K562 (cell line): Measurements from ENCODE around the gene NDUFB10. TPM values are rescaled to one million over a fixed set of nuclear protein-coding genes. Genes with fewer than 3 reads are reported as not detected.
A peak's percentile ranks its signal among the peaks of the same experiment; 100 is the strongest.

Experiments used
- ATAC-seq: fragments of 200-7000 bp; cut with Tn5 transposase; 3 replicates; pipeline ENCODE4 v1.9.1; 2020; ENCODE audit warnings: moderate library complexity
- BruUV-seq: library from RNA; stranded (reverse); fragments of 400-500 nt; replicated peaks from 2 replicates; lab custom pipeline; 2021; lab: Mats Ljungman, UMichigan
- CTCF ChIA-PET: fragments of 300-600 bp; formaldehyde crosslinking; extraction: SDS; loops from one replicate; lab custom pipeline; 2021; ENCODE audit warnings: low intra/inter-chr PET ratio; lab: Yijun Ruan, JAX
- POLR2A ChIA-PET: fragments of 300-600, 350-650 bp; sonication (Branson Sonifier 250); formaldehyde crosslinking; extraction: SDS; loops from one replicate; lab custom pipeline; 2021; ENCODE audit warnings: antibody characterized with exemption, inconsistent platforms; lab: Yijun Ruan, JAX
- DNase-seq, 4 experiments: peaks; one replicate each; pipeline versions ENCODE4 v3.0.0 to v3.0.0-alpha.2; 2011 to 2018; ENCODE audit warnings: low spot score in 3 of 4, mixed read lengths in 3 of 4; ENCODE audit errors: extremely low read depth in 1 of 4
- FAIRE-seq: peaks from 2 replicates; lab custom pipeline; 2011; peaks lifted over from hg19 to GRCh38; lab: Jason Lieb, UNC
- H2AFZ ChIP-seq: 2 replicates; pipeline ENCODE4 v1.6.0; 2011; ENCODE audit warnings: low read depth, low read length, control low read depth, inconsistent platforms
- H3K27ac ChIP-seq: fragments of 200-600 bp; 3 replicates; pipeline ENCODE4 v1.8.0; 2011; ENCODE audit warnings: low read depth, mild to moderate bottlenecking, control low read depth, inconsistent platforms, low read length, moderate library complexity, mixed read lengths; ENCODE audit errors: extremely low read depth
- H3K27me3 ChIP-seq, 2 experiments: fragments of 300-600 bp in 1 of 2; 2 replicates in 1 of 2; 3 replicates in 1 of 2; pipeline versions ENCODE4 v1.6.0 to v1.8.0; 2011; ENCODE audit warnings: inconsistent platforms in 2 of 2, low read length in 2 of 2, mild to moderate bottlenecking in 1 of 2, mixed read lengths in 1 of 2, moderate library complexity in 1 of 2; ENCODE audit not compliant: control insufficient read depth in 2 of 2, insufficient read depth in 2 of 2
- H3K36me3 ChIP-seq: fragments of 300-600 bp; 3 replicates; pipeline ENCODE4 v1.8.0; 2011; ENCODE audit warnings: mild to moderate bottlenecking, low read length, inconsistent platforms; ENCODE audit not compliant: control insufficient read depth, insufficient read depth
- H3K4me1 ChIP-seq, 2 experiments: fragments of 200-600 bp in 1 of 2; replicated peaks in 1 of 2; 2 replicates in 1 of 2; 3 replicates in 1 of 2; pipeline versions ENCODE4 v1.5.1 to v1.8.0; 2011; ENCODE audit warnings: inconsistent platforms in 2 of 2, low read length in 2 of 2, mild to moderate bottlenecking in 1 of 2, mixed read lengths in 1 of 2, moderate library complexity in 1 of 2; ENCODE audit not compliant: control insufficient read depth in 2 of 2, insufficient read depth in 2 of 2
- H3K4me2 ChIP-seq: 2 replicates; pipeline ENCODE4 v1.6.1; 2011; ENCODE audit warnings: low read length, control low read depth, inconsistent platforms, mixed read lengths; ENCODE audit not compliant: insufficient read depth
- H3K4me3 ChIP-seq: fragments of 200-600 bp; sonication (generic), shearing (Covaris generic); 2 replicates; pipeline ENCODE4 v1.5.1; 2016; ENCODE audit warnings: control low read depth, inconsistent platforms
- H3K79me2 ChIP-seq: fragments of 200-600 bp; 3 replicates; pipeline ENCODE4 v1.8.0; 2011; ENCODE audit warnings: low read length, inconsistent platforms; ENCODE audit not compliant: control insufficient read depth, insufficient read depth
- H3K9ac ChIP-seq, 2 experiments: 2 replicates each; pipeline versions ENCODE4 v1.6.0 to v1.6.1; 2011; ENCODE audit warnings: low read depth in 2 of 2, low read length in 2 of 2, control low read depth in 1 of 2, inconsistent platforms in 1 of 2, mild to moderate bottlenecking in 1 of 2, mixed read lengths in 1 of 2; ENCODE audit not compliant: insufficient read depth in 1 of 2
- H3K9me1 ChIP-seq: one replicate; pipeline ENCODE4 v1.6.0; 2011; ENCODE audit warnings: inconsistent platforms, mild to moderate bottlenecking, low read length, moderate library complexity; ENCODE audit not compliant: control insufficient read depth, insufficient read depth
- H3K9me3 ChIP-seq: replicated peaks from 2 replicates; pipeline ENCODE4 v1.5.1; 2011; ENCODE audit warnings: low read depth, low read length, inconsistent platforms; ENCODE audit not compliant: control insufficient read depth, insufficient read depth
- H4K20me1 ChIP-seq: replicated peaks from 2 replicates; pipeline ENCODE4 v1.6.1; 2011; ENCODE audit warnings: low read length, inconsistent platforms, mixed read lengths; ENCODE audit not compliant: control insufficient read depth, insufficient read depth
- BHLHE40 ChIP-seq: IDR thresholded peaks from 2 replicates; pipeline ENCODE4 v1.6.1; 2011; ENCODE audit warnings: low read length, improper control_type of control experiment
- CEBPB ChIP-seq: fragments of 450-650 bp; IDR thresholded peaks from 2 replicates; pipeline ENCODE4 v1.6.1; 2016; ENCODE audit warnings: missing genetic modification characterization, missing compliant biosample characterization
- CEBPG ChIP-seq, 3 experiments: fragments of 200-800 bp in 1 of 3; sonication (Bioruptor generic) in 1 of 3; sonication (generic) in 1 of 3; formaldehyde crosslinking in 1 of 3; IDR thresholded peaks in 2 of 3; conservative IDR thresholded peaks in 1 of 3; 2 replicates each; pipeline versions ENCODE4 v1.6.1 to v1.8.0; 2016 to 2022; ENCODE audit warnings: missing compliant biosample characterization in 2 of 3, missing genetic modification characterization in 2 of 3, mild to moderate bottlenecking in 1 of 3, missing genetic modification reagents in 1 of 3
- NFE2 ChIP-seq: IDR thresholded peaks from 2 replicates; pipeline ENCODE4 v1.6.1; 2014; ENCODE audit warnings: antibody characterized with exemption, low read depth
- NFYB ChIP-seq: IDR thresholded peaks from 2 replicates; pipeline ENCODE4 v1.6.1; 2011; ENCODE audit warnings: mild to moderate bottlenecking, moderate library complexity; ENCODE audit not compliant: insufficient read length; ENCODE audit errors: extremely low read depth
- SP1 ChIP-seq: sonication (generic); formaldehyde crosslinking; IDR thresholded peaks from 2 replicates; pipeline ENCODE4 v1.8.1; 2022; ENCODE audit warnings: mild to moderate bottlenecking, missing genetic modification reagents
- WGBS: fragments of 100-300 bp; shearing (Covaris generic); methylation state at CpG from one replicate; pipeline ENCODE4 v1.1.6; 2016; ENCODE audit warnings: low coverage, mixed read lengths; ENCODE audit not compliant: insufficient coverage; ENCODE audit errors: missing lambda C conversion rate; 5-methylcytosine and 5-hydroxymethylcytosine counted together
- in situ Hi-C: fragments of 300-500 bp; cut with MboI; formaldehyde crosslinking; loops from 4 replicates; pipeline ENCODE4 v1.15.0; 2018; ENCODE audit warnings: inconsistent platforms, mixed read lengths
- intact Hi-C: fragments of 100-400 bp; cut with micrococcal nuclease; formaldehyde crosslinking; loops from 2 replicates; pipeline ENCODE4 v1.14.2; 2022
- polyA plus RNA-seq, 8 experiments: library from polyadenylated mRNA; depleted of rRNA in 4 of 8; stranded (reverse) in 5 of 8; unstranded in 3 of 8; fragments of >200 nt; fragmentation: Nextera tagmentation in 2 of 8; fragmentation: Illumina TruSeq in 1 of 8; extraction: Ambion mirVana in 2 of 8; extraction: Trizol in 1 of 8; gene quantifications; 2 replicates each; pipeline versions ENCODE4 v1.2.1 to v1.2.3, GENCODE V29; 2011 to 2014; ENCODE audit warnings: inconsistent platforms in 1 of 8, missing spikeins in 1 of 8
- total RNA-seq, 7 experiments: library from RNA; depleted of rRNA in 6 of 7; stranded (reverse); fragments of >200 nt in 6 of 7; fragmentation: Illumina TruSeq in 2 of 7; extraction: Trizol in 2 of 7; gene quantifications; 2 replicates each; pipeline versions ENCODE4 v1.2.1 to v1.2.3, GENCODE V29; 2011 to 2021; ENCODE audit warnings: low replicate concordance in 1 of 7
- TF ChIP-seq, protein P1 (sequence below), 3 experiments: IDR thresholded peaks in 2 of 3; conservative IDR thresholded peaks in 1 of 3; 2 replicates each; pipeline ENCODE4 v1.5.1; 2011 to 2012; ENCODE audit warnings: low read length in 3 of 3, mild to moderate bottlenecking in 3 of 3, control low read depth in 2 of 3, improper control_type of control experiment in 1 of 3, inconsistent platforms in 1 of 3, low read depth in 1 of 3, mixed read lengths in 1 of 3, moderate library complexity in 1 of 3; ENCODE audit not compliant: insufficient read depth in 2 of 3
- TF ChIP-seq, protein P2 (sequence below): sonication (generic); formaldehyde crosslinking; IDR thresholded peaks from 2 replicates; pipeline ENCODE4 v1.8.0; 2022; ENCODE audit warnings: mild to moderate bottlenecking, low read depth, missing genetic modification reagents
- TF ChIP-seq, protein P3 (sequence below): fragments of 450-650 bp; IDR thresholded peaks from 2 replicates; pipeline ENCODE4 v1.6.1; 2018; ENCODE audit not compliant: partially characterized antibody

NDUFB10 gene
- total and polyA plus RNA-seq, 9 of the 15 experiments (the other 6 are each of a cell fraction or from before 2014, with no cell fraction given): 69.3 to 527 (median 161) TPM

DNA sequence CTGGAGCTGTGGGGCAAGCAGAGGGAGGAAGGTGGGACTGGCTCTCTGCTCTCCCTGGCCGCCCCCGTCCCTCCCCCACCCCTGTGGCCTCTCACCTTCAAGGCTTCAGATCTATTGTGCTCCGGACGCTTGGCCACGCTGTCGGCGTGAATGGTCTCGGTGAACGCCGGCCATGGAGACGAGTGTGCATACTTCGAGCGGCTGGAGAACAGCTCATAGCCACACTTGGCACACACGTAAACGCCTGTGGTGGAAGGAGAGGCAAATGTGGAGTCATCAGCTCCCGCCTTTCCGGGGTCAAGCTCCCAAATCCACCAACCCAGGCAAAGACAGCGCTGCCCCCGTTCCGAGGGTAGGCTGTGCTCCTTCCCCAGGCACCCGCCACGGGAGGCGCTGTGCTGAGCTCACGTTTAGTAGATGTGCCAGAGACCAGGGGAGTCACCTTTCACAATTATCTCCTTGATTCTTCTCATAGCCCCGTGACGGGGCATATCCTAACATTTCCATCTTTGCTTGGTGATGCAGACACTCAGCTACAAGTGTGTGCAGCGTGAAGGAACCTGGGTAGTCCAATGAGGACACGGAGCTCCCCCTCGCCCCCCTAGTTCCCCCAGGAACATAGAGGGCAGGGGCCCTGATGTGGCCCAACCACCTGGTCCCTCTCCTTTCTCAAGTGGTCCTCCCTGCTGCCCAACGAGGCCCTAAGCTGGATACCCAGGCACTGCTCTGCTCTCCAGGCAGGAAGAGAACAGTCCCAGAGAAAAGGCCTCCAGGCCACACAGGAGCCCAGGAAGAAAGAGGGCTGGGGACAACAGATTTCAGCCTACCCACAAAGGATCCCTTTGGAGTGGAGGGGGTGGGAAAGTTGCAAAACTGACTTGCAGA, 17.9 kb upstream of the NDUFB10 start:
- Histone ChIP-seq H2AFZ (0 out of 2 replicates have a peak overlapping the region, but pooled peaks have one; percentile 49), H3K9me1 (peaks cover 8% of the 10 kb centered on the region), H3K27me3 (no peaks in the 10 kb centered on the region), H3K27ac (peak overlapping the region; percentile 51), H4K20me1 (peaks cover 7% of the 10 kb centered on the region), H3K4me1 (peaks cover 29 to 66% of the 10 kb centered on the region in 2 experiments), H3K79me2 (peaks cover 20% of the 10 kb centered on the region), H3K9me3 (no peaks in the 10 kb centered on the region), H3K9ac (peak overlapping the region; percentile 63 to 91), H3K36me3 (peaks cover 37% of the 10 kb centered on the region; the same call in 2 of the 3 replicates), H3K4me3 (peak overlapping the region; percentile 78), H3K4me2 (peak overlapping the region; percentile 84)
- FAIRE-seq (no peak), DNase-seq (peak in 3 of 4 experiments; percentile 56 to 75 (median 66)), ATAC-seq (peak; percentile 25)
- in situ Hi-C loops (no loop called here), intact Hi-C loops (loop anchor here (2.0 kb wide), 1 partner anchor 23 kb away; the partner anchor contains the start of gene RPS2)
- ChIA-PET CTCF (no interaction called here), POLR2A (interaction anchor here (0.7 to 1.6 kb wide), 7 partner anchors 9 to 213 kb away, joined by 3 to 7 read pairs (median 4); partner anchors contain the start of gene RPS2)
- BruUV-seq: no TSS peak
- WGBS: 54% methylated on average over 27 of the region's 30 CpGs
- 0 out of 2 replicates have a peak, but pooled peaks have one; percentile 2 for TF ChIP-seq SP1
- peak; percentile 90 for TF ChIP-seq CEBPB
- no peak for TF ChIP-seq CEBPG (CRISPR knock-in tag; IDR thresholded peaks at IDR 0.05)
- TF ChIP-seq CEBPG (tag; conservative IDR thresholded peaks at IDR 0.05 in 1 of 2, IDR thresholded peaks at IDR 0.05 in 1 of 2): 0 out of 4 replicates have a peak, but pooled peaks of 1 of the 2 experiments have one; percentile 6
- no peak for TF ChIP-seq NFYB
- TF ChIP-seq, protein P1, sequence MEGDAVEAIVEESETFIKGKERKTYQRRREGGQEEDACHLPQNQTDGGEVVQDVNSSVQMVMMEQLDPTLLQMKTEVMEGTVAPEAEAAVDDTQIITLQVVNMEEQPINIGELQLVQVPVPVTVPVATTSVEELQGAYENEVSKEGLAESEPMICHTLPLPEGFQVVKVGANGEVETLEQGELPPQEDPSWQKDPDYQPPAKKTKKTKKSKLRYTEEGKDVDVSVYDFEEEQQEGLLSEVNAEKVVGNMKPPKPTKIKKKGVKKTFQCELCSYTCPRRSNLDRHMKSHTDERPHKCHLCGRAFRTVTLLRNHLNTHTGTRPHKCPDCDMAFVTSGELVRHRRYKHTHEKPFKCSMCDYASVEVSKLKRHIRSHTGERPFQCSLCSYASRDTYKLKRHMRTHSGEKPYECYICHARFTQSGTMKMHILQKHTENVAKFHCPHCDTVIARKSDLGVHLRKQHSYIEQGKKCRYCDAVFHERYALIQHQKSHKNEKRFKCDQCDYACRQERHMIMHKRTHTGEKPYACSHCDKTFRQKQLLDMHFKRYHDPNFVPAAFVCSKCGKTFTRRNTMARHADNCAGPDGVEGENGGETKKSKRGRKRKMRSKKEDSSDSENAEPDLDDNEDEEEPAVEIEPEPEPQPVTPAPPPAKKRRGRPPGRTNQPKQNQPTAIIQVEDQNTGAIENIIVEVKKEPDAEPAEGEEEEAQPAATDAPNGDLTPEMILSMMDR (IDR thresholded peaks at IDR 0.05 in 2 of 3, conservative IDR thresholded peaks at IDR 0.05 in 1 of 3; ENCODE audit: insufficient read depth in 2 of 3, low read depth in 1 of 3, low read length in 3 of 3): peak; percentile 52 to 56 (median 56); a peak in 4 of 6 replicates
- TF ChIP-seq, protein P2, sequence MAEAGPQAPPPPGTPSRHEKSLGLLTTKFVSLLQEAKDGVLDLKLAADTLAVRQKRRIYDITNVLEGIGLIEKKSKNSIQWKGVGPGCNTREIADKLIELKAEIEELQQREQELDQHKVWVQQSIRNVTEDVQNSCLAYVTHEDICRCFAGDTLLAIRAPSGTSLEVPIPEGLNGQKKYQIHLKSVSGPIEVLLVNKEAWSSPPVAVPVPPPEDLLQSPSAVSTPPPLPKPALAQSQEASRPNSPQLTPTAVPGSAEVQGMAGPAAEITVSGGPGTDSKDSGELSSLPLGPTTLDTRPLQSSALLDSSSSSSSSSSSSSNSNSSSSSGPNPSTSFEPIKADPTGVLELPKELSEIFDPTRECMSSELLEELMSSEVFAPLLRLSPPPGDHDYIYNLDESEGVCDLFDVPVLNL (CRISPR knock-in tag): no peak
- peak; percentile 86 for TF ChIP-seq BHLHE40
- TF ChIP-seq, protein P3, sequence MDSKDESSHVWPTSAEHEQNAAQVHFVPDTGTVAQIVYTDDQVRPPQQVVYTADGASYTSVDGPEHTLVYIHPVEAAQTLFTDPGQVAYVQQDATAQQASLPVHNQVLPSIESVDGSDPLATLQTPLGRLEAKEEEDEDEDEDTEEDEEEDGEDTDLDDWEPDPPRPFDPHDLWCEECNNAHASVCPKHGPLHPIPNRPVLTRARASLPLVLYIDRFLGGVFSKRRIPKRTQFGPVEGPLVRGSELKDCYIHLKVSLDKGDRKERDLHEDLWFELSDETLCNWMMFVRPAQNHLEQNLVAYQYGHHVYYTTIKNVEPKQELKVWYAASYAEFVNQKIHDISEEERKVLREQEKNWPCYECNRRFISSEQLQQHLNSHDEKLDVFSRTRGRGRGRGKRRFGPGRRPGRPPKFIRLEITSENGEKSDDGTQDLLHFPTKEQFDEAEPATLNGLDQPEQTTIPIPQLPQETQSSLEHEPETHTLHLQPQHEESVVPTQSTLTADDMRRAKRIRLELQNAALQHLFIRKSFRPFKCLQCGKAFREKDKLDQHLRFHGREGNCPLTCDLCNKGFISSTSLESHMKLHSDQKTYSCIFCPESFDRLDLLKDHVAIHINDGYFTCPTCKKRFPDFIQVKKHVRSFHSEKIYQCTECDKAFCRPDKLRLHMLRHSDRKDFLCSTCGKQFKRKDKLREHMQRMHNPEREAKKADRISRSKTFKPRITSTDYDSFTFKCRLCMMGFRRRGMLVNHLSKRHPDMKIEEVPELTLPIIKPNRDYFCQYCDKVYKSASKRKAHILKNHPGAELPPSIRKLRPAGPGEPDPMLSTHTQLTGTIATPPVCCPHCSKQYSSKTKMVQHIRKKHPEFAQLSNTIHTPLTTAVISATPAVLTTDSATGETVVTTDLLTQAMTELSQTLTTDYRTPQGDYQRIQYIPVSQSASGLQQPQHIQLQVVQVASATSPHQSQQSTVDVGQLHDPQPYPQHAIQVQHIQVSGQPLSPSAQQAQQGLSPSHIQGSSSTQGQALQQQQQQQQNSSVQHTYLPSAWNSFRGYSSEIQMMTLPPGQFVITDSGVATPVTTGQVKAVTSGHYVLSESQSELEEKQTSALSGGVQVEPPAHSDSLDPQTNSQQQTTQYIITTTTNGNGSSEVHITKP: peak; percentile 69
- peak; percentile 11; the same call in 1 of the 2 replicates for TF ChIP-seq NFE2
